GM10266 (cell line): Measurements from ENCODE around the gene B3GALT5.

ENCODE experiments used
- DNase-seq: peaks from one replicate; pipeline ENCODE4 v3.0.0; 2012; ENCODE audit errors: extremely low spot score
- TF ChIP-seq, protein P1 (sequence below): IDR thresholded peaks from 2 replicates; pipeline ENCODE4 v1.5.1; 2012; ENCODE audit warnings: mild to moderate bottlenecking, low read depth; ENCODE audit not compliant: control insufficient read depth, insufficient read depth; ENCODE audit errors: missing control alignments

B3GALT5 gene

DNA sequence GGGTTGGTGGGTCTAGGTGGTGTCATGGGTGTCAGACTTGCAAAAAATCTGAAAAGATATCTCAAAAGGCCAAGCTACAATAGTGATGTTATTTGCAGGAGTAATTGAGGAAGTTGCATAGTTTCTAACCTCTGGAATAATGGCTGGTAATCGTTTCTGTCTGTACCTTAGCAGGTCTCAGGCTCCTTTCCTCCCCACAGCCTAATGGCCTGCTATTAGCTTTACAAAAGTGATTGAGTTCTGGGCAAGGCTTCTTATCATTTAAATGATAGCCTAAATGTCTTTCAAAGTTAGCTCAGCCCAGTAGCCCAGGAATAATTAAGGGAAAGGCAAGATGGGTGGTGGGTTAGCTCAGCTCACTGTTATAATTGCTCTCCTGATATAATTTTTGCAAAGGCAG, 94.6 kb downstream of the B3GALT5 start:
- TF ChIP-seq, protein P1, sequence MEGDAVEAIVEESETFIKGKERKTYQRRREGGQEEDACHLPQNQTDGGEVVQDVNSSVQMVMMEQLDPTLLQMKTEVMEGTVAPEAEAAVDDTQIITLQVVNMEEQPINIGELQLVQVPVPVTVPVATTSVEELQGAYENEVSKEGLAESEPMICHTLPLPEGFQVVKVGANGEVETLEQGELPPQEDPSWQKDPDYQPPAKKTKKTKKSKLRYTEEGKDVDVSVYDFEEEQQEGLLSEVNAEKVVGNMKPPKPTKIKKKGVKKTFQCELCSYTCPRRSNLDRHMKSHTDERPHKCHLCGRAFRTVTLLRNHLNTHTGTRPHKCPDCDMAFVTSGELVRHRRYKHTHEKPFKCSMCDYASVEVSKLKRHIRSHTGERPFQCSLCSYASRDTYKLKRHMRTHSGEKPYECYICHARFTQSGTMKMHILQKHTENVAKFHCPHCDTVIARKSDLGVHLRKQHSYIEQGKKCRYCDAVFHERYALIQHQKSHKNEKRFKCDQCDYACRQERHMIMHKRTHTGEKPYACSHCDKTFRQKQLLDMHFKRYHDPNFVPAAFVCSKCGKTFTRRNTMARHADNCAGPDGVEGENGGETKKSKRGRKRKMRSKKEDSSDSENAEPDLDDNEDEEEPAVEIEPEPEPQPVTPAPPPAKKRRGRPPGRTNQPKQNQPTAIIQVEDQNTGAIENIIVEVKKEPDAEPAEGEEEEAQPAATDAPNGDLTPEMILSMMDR = no peak
- no peak for DNase-seq

DNA sequence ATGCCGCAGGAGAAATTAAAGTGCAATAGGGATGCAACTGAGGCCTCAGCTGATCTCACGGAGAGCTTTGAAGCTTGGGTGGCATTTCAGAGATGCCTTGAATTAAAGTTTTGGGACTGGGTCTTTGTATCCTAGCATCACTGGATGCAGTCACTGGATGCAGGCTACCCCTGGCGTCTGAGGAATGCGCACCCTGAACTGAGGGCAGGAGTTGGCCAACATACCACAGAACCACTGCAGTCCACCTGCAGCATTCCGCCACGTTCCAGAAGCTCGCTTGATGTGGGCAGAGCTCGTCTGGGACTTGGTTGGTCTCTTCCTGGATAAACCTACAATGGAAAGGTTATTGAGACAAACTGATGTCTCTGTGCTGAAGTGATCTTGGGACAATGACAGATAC, 98.1 kb downstream of the B3GALT5 start:
- no peak for DNase-seq
- TF ChIP-seq, protein P1 = no peak

DNA sequence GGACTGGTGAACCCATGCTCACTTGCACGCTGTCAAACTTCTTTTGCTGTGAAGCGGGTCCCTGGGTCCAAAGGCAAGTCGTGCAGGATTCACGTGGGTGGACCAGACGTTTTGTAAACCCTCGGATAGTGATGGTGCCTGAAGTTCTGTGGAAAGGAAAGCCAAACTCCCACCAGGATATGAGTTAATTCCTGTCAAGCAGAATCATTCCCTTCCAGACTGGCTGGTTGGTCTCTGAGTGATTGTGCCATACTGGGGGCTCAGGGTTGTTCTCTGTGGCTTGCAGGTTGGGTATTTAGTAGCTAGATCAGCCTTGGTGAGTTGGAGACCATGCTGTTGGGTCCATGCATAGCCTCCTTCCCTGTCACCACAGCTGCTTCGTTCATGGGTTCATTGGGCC, 99.5 kb downstream of the B3GALT5 start:
- TF ChIP-seq, protein P1 = no peak
- DNase-seq = no peak

DNA sequence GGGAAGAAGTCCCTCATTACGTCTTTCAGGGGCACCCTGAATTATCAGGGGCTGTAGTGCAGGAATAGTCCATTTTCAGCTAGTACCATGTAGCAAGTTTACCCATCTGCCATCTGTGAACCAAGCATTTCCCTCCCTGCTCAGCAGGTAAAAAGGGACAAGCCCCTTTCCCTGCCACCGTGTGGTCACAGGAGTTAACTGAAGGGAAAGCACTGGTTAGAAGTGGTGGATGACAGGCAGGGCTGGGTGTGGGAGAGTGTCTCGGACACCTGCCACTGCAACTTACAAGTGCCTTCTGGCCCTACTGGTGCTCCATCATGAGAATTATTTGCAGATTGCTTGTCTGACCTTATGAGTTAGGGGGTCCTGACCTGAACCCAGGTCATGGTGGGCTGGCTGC, 100.2 kb downstream of the B3GALT5 start:
- DNase-seq = no peak
- TF ChIP-seq, protein P1 = no peak

DNA sequence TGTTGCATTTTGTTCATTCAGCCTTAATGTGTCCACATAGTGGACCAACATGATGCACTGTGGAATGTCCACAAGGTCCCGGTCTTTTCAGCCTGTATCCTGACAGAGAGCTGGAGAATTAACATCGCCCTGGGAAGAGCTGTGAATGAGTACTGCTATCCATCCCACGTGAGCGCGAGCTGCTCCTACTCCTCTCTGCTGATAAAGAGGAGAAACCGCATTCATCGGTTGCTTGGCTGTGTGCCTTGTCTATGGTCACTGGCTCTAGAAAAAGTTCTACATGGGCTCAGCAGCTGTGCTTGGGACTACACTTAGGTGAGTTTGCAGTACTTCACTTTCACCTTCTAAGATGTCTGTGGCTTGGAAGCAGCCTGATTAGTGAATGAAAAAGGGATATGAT, 101.2 kb downstream of the B3GALT5 start:
- no peak for DNase-seq
- TF ChIP-seq, protein P1 = no peak

DNA sequence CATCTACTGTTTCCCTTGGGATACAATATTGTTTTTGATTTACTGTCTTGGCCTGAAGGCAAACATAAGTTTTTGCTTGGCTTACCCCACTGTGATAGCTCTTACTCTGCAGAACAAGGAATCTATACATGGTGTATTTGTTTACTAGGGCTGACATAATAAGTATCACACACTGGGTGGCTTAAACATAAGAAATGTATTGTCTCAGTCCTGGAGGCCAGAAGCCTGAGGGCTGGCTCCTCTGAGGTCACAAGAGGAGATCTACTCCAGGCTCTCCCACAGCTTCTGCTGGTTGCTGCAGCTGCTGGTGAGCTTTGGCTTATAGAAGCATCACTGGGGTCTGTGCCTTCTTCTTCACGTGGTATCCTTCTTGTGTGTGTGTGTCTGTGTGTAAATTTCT, 101.6 kb downstream of the B3GALT5 start:
- DNase-seq = no peak
- TF ChIP-seq, protein P1 = no peak

DNA sequence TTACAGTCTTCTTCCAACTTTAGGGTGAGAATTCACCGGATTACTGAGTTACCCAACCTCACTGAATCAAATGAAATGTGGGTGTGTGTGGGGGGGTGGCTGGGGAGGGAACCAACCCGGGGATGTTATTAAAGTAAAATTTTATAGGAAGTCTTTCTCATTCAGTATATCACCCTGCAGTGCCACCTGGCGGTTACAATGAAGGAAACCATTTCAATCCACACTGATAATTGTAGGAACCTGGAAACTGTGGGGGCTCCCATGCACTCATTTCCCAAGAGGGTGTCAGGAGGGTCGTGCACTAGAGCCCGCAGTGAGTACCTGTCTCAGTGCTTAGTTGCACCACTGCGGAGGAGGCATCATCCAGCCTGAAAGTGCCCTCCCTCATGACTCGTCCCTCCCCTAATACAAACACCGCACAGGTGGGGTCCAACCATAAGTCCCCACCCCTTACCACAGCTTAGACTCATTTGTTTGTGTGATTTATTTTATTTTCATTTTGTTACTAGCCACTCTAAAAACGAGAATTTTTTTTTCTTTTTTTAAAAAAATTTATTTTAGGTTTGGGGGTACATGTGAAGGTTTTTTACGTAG, 103.2 kb downstream of the B3GALT5 start:
- TF ChIP-seq, protein P1 = peak; percentile 39
- peak; percentile 32 for DNase-seq
